Stimulated activated CD4-positive, alpha-beta T cell treated with anti-CD3 and anti-CD28 coated beads, Interleukin-15, amount 100 ng/mL, for 24 hours (primary cell): ENCODE measurements around the gene SOCS2.

Experiments
- DNase-seq: peaks from one replicate; pipeline ENCODE4 v3.0.0-alpha.2; 2020

Gene SOCS2

DNA sequence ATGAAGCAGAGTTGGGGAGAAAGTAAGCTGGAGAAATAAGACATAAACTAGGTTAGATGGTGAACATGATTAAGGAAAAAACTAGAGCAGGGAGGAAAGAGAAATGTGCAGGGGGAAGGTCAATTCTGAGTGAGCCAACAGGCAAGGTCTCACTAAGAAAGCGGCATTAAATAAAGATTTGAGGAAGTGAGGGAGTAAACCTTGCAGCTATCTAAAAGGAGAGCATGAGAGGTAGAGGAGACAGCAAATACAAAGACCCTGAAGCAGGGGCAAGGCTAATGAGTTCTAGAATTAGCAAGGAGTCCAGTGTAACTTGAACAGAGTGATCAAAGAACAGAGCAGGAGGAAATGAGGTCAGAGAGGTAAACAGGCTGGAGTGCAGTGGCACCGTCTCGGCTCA is 4.4 kb upstream of the SOCS2 start:
- no peak for DNase-seq

DNA sequence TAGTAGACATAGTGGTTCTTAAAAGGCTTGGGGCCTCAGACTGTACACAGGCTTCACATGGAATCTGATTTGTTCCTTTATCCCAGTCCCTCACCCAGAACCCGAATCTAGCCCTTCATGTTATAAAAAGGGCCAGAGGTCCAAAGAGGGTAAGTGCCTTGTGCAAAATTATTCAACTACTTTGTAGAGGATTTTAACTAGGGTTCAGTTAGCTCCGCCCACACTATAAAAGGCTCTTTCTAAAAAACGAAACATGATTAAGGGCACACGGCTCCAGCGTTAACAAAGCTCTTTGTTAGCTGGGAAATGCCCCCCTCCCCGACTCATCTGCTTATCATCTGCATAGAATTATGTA is 3.2 kb upstream of the SOCS2 start:
- DNase-seq = no peak

DNA sequence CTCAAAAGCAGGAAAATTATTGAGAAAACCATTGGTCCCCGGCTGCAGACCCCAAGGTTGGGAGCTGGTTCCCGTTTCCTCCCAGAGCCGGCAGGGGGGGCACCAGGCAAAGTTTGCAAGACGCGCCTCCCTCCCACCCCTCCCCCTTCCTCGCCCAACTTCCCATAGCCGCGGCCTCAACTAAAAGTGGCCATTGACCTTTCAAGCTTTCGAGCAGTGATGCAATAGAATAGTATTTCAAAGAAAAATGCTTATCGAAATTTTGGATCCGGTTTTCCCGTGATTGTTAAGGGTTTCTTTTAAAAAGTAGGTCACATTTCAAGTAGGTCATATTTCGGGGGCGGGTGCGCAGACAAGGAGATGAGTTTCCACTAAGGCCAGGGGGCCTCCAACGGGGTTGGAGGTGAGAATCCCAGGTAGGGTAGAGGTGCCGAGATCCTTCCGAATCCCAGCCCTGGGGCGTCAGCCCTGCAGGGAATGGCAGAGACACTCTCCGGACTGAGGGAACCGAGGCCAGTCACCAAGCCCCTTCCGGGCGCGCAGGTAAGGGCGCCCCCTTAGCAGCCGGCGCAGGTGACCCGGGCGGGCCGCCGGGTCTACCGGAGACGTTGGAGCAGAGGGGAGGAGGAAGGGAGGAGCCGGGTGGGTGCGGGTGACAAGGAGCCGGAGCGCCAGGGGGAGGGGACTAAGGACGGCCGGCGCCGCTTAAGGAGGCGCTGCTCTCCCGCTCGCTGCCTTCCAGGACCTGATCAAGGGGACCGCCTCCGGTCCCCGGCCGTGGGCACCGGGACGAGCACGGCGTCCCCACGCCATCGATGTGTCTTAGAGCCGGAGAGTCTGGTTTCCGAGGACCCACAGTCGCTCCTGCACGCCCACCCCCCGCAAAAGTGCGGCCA is 2.6 kb upstream of the SOCS2 start:
- DNase-seq = peak; percentile 82

- peak; percentile 91 for DNase-seq
Measured at GRCh38 chr12:93570552-93571364, 1.7 kb upstream of the SOCS2 start.

DNA sequence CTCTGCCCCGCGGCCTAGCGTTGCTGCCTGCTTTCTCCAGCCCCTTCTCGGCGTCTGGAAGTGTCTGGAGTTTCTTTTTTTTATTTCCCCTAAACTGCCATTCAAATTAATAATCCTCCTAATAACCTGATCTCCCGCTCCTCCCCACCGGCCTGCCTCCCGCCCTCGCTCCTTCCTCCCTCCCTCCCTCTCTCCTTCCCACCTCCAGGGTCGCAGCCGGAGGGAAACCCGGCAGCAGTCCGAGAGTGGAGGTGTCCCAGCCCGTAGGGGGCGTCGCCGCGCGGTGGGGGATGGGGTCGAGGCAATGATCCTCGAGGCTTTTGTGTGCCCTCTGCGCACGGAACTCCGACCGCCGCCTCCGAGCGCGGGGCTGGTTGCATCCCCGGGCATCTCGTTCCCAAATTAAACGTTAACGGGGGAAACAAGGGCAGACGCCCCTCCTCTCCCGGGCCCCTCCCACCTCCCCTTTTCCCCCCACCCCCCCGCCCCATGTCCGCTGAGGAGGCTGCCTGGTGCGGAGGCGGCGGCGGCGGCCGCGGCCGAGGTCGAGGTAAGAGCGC is 1.0 kb upstream of the SOCS2 start:
- DNase-seq = peak; percentile 73

- peak; percentile 44 for DNase-seq
Measured at GRCh38 chr12:93572712-93573551, 457 bp downstream of the SOCS2 start.

DNA sequence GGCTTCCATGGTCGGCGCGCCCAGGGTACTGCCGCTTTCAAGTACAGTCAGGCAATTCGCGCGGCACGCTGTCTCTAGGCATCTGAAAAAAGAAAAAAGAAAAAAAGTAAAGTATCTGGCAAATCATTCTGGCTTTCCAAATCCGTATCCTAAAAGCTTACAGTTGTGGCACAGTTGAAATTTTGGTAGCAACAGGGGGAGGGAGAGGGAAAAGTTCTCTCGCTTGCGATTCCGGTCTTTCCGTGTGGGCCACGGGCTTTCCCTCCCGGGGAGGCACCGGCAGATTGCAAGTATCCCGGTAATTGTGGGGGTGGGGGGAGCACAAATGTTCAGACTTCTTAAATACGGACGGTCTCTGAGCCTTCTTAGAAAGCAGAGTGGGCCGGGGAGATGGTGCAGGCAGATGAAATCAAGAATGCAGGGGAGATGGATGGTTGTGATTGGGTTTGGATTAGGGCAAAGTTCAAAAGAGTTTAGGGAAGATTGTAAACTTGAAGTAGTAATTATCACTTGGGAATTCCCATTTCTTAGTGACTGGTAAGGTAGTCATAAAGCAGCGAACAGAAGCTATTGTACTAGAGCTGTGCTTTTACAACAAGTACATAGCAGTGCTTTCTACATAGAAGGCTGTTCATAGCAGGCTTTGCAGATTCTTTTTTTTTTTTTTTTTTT is 1.2 kb downstream of the SOCS2 start:
- DNase-seq = peak; percentile 42

GRCh38 chr12:93577222-93577621 is 4.7 kb downstream of the SOCS2 start:
- DNase-seq = no peak

DNA sequence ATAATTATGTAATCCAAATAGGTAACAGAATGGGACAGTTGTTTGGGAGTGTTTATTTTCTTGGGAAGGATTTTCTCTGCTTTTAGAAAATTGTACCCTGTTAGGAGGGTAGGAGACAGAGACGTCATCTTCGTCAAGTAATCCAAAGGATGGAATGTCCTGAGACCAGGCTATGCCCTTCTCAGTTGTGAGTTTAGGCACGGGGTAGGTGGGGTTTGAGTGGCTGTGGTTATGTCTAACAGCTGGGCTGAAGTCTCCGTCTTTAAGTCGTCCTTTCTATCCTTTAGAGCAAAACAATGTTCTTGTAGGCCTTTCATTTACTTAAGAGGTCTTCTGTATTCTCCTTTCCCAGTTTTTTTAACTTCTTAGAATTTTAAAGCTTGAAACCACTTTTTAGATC is 5.7 kb downstream of the SOCS2 start:
- DNase-seq = no peak

DNA sequence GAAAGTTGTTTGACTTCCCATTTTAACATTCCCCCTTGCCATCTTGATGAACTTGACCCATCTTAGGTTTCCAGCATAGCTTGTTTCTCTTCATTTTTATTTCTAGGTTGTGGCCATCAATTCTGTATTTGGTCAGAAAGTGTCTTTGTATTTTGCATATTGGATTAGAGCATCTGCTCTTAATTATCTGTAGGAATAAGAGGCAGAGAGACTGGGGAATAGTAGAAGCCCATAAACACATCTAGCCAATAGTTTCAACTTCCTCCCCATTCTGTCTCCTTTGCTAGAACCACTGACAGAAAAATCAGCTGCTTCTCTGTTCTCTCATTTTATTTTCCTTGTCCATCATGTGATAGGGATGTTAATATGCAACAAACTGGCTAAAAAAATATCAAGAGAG is 8.2 kb downstream of the SOCS2 start:
- DNase-seq = no peak

DNA sequence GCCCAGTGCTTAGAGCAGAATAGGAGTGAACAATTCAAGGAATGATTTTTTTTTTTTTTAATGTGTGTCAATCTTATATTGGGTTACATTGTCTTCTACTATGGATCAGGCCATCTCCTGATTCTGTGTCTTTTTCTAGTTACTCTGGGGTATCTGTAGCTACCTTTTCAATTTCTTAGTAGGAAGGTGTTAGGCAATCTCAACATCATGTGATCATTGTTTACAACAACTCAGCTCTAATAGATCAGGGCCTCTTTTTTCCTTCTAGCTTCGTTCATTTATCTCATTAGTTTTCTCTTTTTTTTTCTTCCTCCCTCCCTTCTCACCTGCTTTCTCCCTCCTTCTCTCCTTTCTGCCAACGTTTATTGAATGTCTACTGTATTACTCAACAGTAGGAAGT is 8.9 kb downstream of the SOCS2 start:
- DNase-seq = no peak

DNA sequence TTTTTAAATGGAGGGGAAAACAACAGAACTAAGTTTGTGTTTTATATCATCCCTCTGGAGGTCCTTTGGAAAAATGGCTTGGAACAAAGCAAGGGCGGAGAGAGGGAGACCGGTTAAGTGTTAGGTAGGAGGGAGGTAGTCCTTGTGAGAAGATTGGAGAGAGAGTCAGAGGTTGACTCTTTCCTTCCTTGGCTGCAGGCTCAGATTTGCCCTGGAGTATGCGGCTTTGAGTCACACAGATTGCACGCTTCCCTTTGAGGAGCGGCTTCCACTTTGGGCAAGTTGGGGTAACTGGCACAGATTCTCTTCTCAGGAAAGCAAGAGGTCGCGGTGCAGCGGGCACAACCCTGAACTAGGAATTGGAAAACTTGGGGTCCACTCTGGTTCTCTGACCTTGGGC is 9.9 kb downstream of the SOCS2 start:
- DNase-seq = no peak

DNA sequence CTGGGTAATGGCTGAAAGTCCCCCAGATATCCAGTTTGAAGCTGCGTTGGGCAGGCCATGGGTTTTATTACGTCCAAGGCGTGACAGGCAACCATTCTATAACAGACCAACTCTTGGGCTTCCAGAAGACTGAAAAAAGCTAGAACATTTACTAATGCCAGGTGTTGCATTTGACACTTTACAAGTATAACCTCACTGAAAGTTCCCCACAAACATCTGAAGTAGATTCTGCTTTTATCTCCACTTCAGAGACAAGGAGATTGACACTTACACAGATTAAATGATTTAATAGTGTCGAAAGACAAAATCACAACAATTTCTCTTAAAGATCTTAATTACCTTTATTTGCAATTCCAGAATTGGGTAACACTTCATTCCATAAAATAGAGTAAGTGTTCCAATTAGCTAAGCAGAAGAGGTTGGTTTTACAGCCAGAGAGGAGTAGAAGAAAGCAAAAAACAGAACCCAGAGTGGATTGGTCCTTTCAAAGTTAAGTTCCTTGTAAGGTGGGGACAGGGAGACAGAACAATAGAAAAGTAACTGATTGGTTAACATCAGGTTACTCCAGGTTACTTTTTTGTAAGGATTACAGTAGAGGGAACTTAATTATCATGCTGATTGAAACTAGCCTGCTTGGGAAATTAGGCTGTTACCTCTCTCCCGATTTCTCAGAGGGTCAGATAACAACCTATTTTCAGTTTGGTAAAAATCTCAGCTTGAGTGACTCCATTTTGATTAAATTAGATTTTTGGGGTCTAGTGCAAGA is 11.3 kb downstream of the SOCS2 start:
- DNase-seq = no peak

GRCh38 chr12:93585247-93585646 is 12.8 kb downstream of the SOCS2 start:
- no peak for DNase-seq

DNA sequence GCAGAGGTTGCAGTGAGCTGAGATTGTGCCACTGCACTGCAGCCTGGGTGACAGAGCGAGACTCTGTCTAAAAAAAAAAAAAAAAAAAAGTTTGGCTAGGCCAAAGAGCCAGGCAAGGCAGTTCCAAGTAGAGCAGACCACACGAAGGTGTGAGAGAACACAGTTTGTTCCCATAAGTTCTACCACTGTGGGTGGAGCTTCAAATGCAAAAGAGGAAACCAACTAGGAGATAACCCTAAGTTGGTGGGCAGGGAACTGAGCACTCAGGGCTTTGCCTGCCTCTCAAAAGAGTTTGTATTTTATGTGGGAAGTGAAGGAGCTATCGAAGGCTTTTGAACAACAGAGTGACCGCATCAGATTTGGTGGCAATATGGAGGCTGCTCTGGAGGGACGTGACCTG is 15.1 kb downstream of the SOCS2 start:
- DNase-seq = no peak

DNA sequence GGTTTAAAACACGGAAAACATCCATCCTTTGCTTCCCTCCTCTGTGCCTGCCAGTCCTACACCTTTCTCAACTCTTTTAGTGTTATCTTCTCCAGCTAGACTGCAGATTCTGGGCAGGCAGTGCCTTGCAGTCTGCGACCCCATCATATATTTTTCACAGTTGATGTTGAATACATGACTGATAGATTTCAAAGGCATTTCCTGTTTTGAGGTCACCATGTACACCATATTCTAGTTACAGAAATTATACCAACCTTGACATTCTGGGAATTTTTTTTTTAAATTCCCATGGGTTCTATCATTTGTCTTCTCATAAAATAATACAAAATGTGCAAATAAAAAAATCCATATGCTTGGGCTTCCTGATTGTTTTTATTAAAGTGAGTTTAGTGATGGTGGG is 16.6 kb downstream of the SOCS2 start:
- DNase-seq = no peak

DNA sequence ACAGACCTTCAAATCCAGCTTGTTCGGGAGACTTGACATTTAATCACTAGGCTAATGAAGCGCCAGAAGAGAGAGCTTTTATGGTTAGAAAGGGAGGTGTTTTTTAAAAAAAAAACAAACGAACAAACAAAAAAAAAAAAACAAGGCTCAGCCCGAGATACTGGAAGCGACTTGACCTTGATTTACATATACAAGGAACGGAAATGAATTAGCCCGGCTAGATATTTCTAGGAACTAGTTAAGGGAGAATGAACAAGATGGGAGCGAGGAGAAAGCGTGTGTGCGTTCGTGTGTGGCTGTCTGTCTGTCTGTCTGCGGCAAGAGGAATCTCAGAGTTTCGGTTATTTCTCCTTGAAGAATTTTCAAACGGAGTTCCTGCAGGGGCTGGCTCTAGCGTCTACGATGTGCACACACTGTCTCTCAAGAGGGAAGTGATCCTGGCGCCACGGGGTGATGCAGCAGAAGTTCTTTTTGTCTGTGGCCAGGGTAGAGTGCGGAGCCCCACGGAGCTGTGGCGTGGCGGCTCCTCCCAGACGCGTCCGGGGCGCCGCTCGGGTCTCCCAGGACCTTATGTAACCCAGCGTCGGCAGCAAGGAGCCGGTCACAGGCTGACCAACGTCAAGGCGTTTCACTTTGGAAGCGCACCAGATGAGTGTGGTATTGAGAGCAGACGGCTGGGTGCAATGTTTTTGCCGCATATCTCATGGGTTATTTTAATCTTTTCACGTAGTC is 18.8 kb downstream of the SOCS2 start:
- peak; percentile 44 for DNase-seq

DNA sequence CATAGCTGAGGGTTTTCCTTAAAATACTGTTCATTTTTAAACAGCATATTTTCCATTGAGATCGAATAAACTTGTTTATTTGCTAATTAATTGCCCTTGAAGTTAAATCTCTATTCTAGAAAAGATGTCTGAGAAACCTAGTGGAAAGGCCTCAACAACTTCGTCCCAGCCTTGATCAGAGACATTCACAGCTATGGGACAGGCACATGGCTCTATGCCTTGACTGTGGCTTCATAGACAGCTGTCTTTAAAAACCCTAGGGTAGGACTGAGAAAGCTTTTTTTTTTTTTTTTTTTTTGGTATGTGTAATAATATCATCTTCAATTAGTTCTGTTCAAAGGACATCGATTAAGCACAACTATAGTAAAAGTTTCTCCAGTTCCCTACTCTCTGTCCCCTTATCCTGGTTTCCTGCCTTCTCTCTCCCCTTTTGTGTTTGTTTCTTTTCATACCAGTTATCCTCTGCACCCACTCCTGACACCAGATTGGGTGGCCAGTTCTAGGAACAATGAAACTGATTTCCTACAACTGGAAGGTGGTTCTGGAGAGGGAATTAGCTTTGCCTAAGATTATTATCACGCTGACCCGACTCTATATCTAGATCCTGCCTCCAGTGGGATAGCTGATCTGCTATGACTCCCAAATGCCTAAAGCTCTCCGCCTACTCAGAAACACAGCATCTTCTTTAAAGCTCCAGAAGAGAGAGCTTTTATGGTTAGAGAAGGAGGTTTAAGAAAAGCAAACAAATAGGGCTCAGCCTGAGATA is 20.3 kb downstream of the SOCS2 start:
- no peak for DNase-seq

- no peak for DNase-seq
Measured at GRCh38 chr12:93593843-93594242, 21.4 kb downstream of the SOCS2 start.

DNA sequence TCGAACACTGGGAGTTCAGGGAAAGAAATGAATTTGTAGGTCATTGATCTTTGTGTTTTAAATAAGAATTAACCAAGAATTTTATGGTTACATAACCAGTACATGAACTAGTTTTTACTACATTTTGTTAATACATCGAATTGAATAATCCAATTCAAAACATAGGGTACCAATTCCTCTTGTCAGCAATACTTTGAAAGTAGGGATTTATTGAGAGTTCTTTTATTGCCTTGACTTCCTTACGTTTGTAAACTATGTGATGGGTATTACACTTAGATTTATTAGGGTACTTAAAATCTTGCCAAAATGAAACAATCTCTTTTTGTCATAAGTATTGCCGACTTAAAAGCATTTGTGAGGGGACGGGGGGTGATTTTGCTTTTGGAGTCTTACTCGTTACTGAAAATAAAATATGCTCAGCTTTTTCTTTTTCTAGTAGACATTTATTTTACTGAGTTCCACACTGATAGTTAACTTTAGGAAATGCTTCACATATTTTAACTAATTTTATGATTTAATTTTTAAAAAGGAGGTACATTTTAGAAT is 22.4 kb downstream of the SOCS2 start:
- DNase-seq = no peak
